K562 (cell line): ENCODE data around the gene XIRP1. TPM values are rescaled to one million over a fixed set of nuclear protein-coding genes. Genes with fewer than 3 reads are reported as not detected.

Source experiments
- CREM ChIP-seq: IDR thresholded peaks from 2 replicates; pipeline ENCODE4 v1.6.1; 2014; ENCODE audit warnings: antibody characterized with exemption, low read depth
- ELK1 ChIP-seq: sonication (generic); formaldehyde crosslinking; IDR thresholded peaks from 2 replicates; pipeline ENCODE4 v1.8.1; 2022; ENCODE audit warnings: missing genetic modification reagents
- ETV6 ChIP-seq, 3 experiments: fragments of 150-350 bp in 1 of 3; sonication (generic) in 1 of 3; formaldehyde crosslinking in 1 of 3; IDR thresholded peaks; 2 replicates each; pipeline versions ENCODE4 v1.6.1 to v1.8.0; 2014 to 2022; ENCODE audit warnings: borderline replicate concordance in 2 of 3, low read depth in 2 of 3, antibody characterized with exemption in 1 of 3, low read length in 1 of 3, mild to moderate bottlenecking in 1 of 3, missing genetic modification reagents in 1 of 3
- HDAC6 ChIP-seq: IDR thresholded peaks from 2 replicates; pipeline ENCODE4 v1.6.1; 2012; ENCODE audit warnings: low read depth, mild to moderate bottlenecking, control low read depth, inconsistent platforms, low read length, moderate library complexity
- ILK ChIP-seq: fragments of 450-650 bp; IDR thresholded peaks from 2 replicates; pipeline ENCODE4 v1.6.1; 2016; ENCODE audit warnings: missing genetic modification characterization, low read depth, mild to moderate bottlenecking, missing compliant biosample characterization, moderate library complexity, borderline replicate concordance
- JUND ChIP-seq, 2 experiments: IDR thresholded peaks; 2 replicates in 1 of 2; 3 replicates in 1 of 2; pipeline ENCODE4 v1.6.1; 2011; ENCODE audit warnings: borderline replicate concordance in 2 of 2, low read depth in 2 of 2, low read length in 2 of 2, improper control_type of control experiment in 1 of 2, missing biosample characterization in 1 of 2, missing genetic modification characterization in 1 of 2, missing genetic modification reagents in 1 of 2
- MCM2 ChIP-seq: fragments of 450-650 bp; IDR thresholded peaks from 2 replicates; pipeline ENCODE4 v1.6.1; 2017; ENCODE audit warnings: low read depth, mild to moderate bottlenecking
- POLR3A ChIP-seq: IDR thresholded peaks from 2 replicates; pipeline ENCODE4 v1.6.1; 2011; ENCODE audit warnings: borderline replicate concordance, mild to moderate bottlenecking, moderate library complexity; ENCODE audit not compliant: insufficient read length, insufficient read depth; ENCODE audit errors: extremely low read depth
- SP2 ChIP-seq: IDR thresholded peaks from 2 replicates; pipeline ENCODE4 v1.6.1; 2011; ENCODE audit warnings: mild to moderate bottlenecking, low read depth, low read length, moderate library complexity; ENCODE audit not compliant: poor library complexity, severe bottlenecking; ENCODE audit errors: extremely low read depth
- THRAP3 ChIP-seq: fragments of 450-650 bp; IDR thresholded peaks from 2 replicates; pipeline ENCODE4 v1.6.1; 2016; ENCODE audit warnings: mild to moderate bottlenecking, inconsistent platforms, borderline replicate concordance
- ZBTB17 ChIP-seq: fragments of 450-650 bp; formaldehyde crosslinking; IDR thresholded peaks from 2 replicates; pipeline ENCODE4 v1.4.0; 2020; ENCODE audit warnings: mild to moderate bottlenecking
- ZNF253 ChIP-seq: fragments of 250-450 bp; sonication (Bioruptor Pico); conservative IDR thresholded peaks from 2 replicates; pipeline ENCODE4 v1.6.1; 2021; ENCODE audit warnings: mild to moderate bottlenecking
- ZNF407 ChIP-seq: fragments of 450-650 bp; IDR thresholded peaks from 2 replicates; pipeline ENCODE4 v1.6.1; 2016; ENCODE audit warnings: low read depth
- polyA plus RNA-seq, 8 experiments: library from polyadenylated mRNA; depleted of rRNA in 4 of 8; stranded (reverse) in 5 of 8; unstranded in 3 of 8; fragments of >200 nt; fragmentation: Nextera tagmentation in 2 of 8; fragmentation: Illumina TruSeq in 1 of 8; extraction: Ambion mirVana in 2 of 8; extraction: Trizol in 1 of 8; gene quantifications; 2 replicates each; pipeline versions ENCODE4 v1.2.1 to v1.2.3, GENCODE V29; 2011 to 2014; ENCODE audit warnings: inconsistent platforms in 1 of 8, missing spikeins in 1 of 8
- total RNA-seq, 7 experiments: library from RNA; depleted of rRNA in 6 of 7; stranded (reverse); fragments of >200 nt in 6 of 7; fragmentation: Illumina TruSeq in 2 of 7; extraction: Trizol in 2 of 7; gene quantifications; 2 replicates each; pipeline versions ENCODE4 v1.2.1 to v1.2.3, GENCODE V29; 2011 to 2021; ENCODE audit warnings: low replicate concordance in 1 of 7
- TF ChIP-seq, protein P1 (sequence below): sonication (generic); formaldehyde crosslinking; IDR thresholded peaks from 2 replicates; pipeline ENCODE4 v1.8.0; 2022; ENCODE audit warnings: missing genetic modification reagents, mild to moderate bottlenecking, moderate library complexity, borderline replicate concordance

Gene XIRP1
- total and polyA plus RNA-seq, 9 of the 15 experiments (the other 6 are each of a cell fraction or from before 2014, with no cell fraction given), result 0.03 to 0.27 (median 0.08) TPM; not detected in 3

- no peak for TF ChIP-seq ZNF407
- no peak for TF ChIP-seq HDAC6
- no peak for TF ChIP-seq THRAP3
- TF ChIP-seq, protein P1, sequence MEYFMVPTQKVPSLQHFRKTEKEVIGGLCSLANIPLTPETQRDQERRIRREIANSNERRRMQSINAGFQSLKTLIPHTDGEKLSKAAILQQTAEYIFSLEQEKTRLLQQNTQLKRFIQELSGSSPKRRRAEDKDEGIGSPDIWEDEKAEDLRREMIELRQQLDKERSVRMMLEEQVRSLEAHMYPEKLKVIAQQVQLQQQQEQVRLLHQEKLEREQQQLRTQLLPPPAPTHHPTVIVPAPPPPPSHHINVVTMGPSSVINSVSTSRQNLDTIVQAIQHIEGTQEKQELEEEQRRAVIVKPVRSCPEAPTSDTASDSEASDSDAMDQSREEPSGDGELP (CRISPR knock-in tag), result no peak; the same call in 1 of the 2 replicates
- TF ChIP-seq SP2, result no peak
- TF ChIP-seq ELK1, result no peak
- no peak for TF ChIP-seq POLR3A
- no peak for TF ChIP-seq ETV6 (IDR thresholded peaks at IDR 0.05; ENCODE audit: borderline replicate concordance in 1 of 2, low read depth in 2 of 2, low read length in 1 of 2)
- TF ChIP-seq ETV6 (CRISPR knock-in tag; IDR thresholded peaks at IDR 0.05; ENCODE audit: borderline replicate concordance), result no peak
- no peak for TF ChIP-seq ZNF253 (CRISPR knock-in tag)
- no peak for TF ChIP-seq MCM2
- TF ChIP-seq JUND (IDR thresholded peaks at IDR 0.05; ENCODE audit: borderline replicate concordance, low read depth, low read length), result no peak
- no peak for TF ChIP-seq JUND (tag; IDR thresholded peaks at IDR 0.05; ENCODE audit: borderline replicate concordance, low read depth, low read length)
- no peak for TF ChIP-seq ILK
- TF ChIP-seq ZBTB17 (CRISPR knock-in tag), result no peak
- TF ChIP-seq CREM, result no peak
Measured at GRCh38 chr3:39141171-39141995, 51.0 kb downstream of the XIRP1 start (continued).
